Thoracic aorta (tissue), 2 donors: ENCODE measurements around the gene EMC10. TPM values are rescaled to one million over a fixed set of nuclear protein-coding genes. Genes with fewer than 3 reads are reported as not detected.

Experiments used
- ATAC-seq: fragments of 150-250 bp; one replicate; pipeline ENCODE4 v1.8.0; 2017; ENCODE audit warnings: low read depth; ENCODE audit not compliant: insufficient number of reproducible peaks, low FRiP score
- DNase-seq: peaks from one replicate; pipeline ENCODE4 v3.0.0-alpha.2; 2020; ENCODE audit warnings: low spot score
- H3K27ac ChIP-seq, 2 donors: fragments of 200-600 bp; sonication (generic); 1 replicate in 1 of 2; 2 replicates in 1 of 2; pipeline ENCODE4 v1.5.1; 2016; ENCODE audit warnings: mild to moderate bottlenecking in 2 of 2, moderate library complexity in 2 of 2
- H3K27me3 ChIP-seq: fragments of 200-600 bp; sonication (generic); replicated peaks from 2 replicates; pipeline ENCODE4 v1.6.0; 2016; ENCODE audit warnings: mild to moderate bottlenecking; ENCODE audit not compliant: insufficient read depth
- H3K36me3 ChIP-seq: fragments of 200-600 bp; sonication (generic); one replicate; pipeline ENCODE4 v1.5.1; 2016
- H3K4me1 ChIP-seq, 2 donors: fragments of 200-600 bp; sonication (generic); 1 replicate in 1 of 2; 2 replicates in 1 of 2; pipeline versions ENCODE4 v1.5.1 to v1.6.0; 2016; ENCODE audit warnings: low read depth in 2 of 2, mild to moderate bottlenecking in 1 of 2; ENCODE audit not compliant: control insufficient read depth in 1 of 2
- H3K4me3 ChIP-seq: fragments of 200-600 bp; sonication (generic); 2 replicates; pipeline ENCODE4 v1.5.1; 2016; ENCODE audit warnings: mild to moderate bottlenecking
- H3K9me3 ChIP-seq: fragments of 200-600 bp; sonication (generic); 2 replicates; pipeline ENCODE4 v1.5.1; 2016
- CTCF ChIP-seq: fragments of 200-600 bp; sonication (generic); IDR thresholded peaks from one replicate; pipeline ENCODE4 v1.5.1; 2019; ENCODE audit warnings: antibody characterized with exemption
- total RNA-seq, 2 donors: library from RNA; depleted of rRNA; stranded (reverse); fragments of >200 nt; gene quantifications; one replicate each; pipeline versions ENCODE4 v1.1.0 to v1.2.3, GENCODE V29; 2016

EMC10 gene
- total RNA-seq, 2 donors from 2014 or later: 85.6 to 139 TPM

DNA sequence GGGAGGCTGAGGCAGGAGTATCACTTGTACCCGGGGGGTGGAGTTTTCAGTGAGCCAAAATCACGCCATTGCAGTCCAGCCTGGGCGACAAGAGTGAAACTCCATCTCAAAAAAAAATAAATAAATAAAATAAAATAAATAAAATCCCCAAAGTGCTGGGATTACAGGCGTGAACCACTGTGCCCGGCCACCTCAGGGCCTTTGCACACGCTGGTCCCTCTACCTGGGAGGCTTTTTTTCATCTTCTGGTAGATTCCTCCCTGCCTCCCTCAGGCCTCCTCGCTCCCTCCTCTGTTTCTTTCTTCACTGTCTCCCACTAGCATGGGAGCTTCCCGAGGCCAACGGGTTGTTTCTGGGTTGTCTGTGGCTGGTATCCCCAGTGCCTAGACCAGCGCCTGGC is 28.6 kb upstream of the EMC10 start:
- no peaks in the 10 kb centered on the region for H3K36me3 ChIP-seq
- ATAC-seq: no peak
- no peak for TF ChIP-seq CTCF

DNA sequence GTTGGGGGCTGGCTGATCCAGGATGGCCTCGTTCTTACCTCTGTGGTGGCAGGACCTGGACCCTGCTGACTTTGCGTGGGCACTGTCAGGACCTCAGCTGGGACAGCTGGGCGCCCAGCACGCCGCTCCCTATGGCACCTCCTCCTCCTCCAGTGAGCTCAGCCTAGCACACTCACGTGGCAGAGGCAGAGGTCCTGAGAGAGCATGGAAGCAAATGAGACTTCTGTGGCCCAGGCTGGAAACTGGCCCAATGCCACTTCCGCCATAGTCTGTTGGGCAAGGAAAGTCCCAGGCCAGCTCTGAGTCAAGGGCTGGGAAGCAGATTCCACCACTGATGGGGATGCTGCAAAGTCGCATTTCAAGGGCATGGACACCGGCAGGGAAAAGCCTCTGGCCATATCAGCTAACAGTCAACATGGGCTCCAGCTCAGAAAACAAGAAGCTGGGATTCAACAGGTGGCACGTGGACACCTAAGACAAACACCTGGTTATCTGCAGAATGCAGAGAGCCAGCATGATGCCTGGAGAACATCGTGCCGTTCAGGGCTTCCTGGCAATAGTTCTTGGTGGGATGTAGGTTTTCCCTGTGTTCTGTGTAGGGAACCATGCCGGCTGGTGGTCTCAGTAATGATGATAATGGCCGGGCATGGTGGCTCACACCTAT is 26.9 kb upstream of the EMC10 start:
- no peaks in the 10 kb centered on the region for H3K36me3 ChIP-seq
- no peaks in the 10 kb centered on the region for H3K9me3 ChIP-seq
- H3K27ac ChIP-seq: no peak overlapping the region
- no peaks in the 10 kb centered on the region for H3K27me3 ChIP-seq
- no peaks in the 10 kb centered on the region for H3K4me1 ChIP-seq
- no peak for TF ChIP-seq CTCF
- H3K4me3 ChIP-seq: no peak overlapping the region
- DNase-seq: no peak
- ATAC-seq: no peak

More for the DNA sequence above, 28.6 kb upstream of the EMC10 start:
- Histone ChIP-seq H3K9me3 (no peaks in the 10 kb centered on the region), H3K4me1 (no peaks in the 10 kb centered on the region), H3K4me3 (no peak overlapping the region), H3K27ac (no peak overlapping the region), H3K27me3 (no peaks in the 10 kb centered on the region)
- no peak for DNase-seq

DNA sequence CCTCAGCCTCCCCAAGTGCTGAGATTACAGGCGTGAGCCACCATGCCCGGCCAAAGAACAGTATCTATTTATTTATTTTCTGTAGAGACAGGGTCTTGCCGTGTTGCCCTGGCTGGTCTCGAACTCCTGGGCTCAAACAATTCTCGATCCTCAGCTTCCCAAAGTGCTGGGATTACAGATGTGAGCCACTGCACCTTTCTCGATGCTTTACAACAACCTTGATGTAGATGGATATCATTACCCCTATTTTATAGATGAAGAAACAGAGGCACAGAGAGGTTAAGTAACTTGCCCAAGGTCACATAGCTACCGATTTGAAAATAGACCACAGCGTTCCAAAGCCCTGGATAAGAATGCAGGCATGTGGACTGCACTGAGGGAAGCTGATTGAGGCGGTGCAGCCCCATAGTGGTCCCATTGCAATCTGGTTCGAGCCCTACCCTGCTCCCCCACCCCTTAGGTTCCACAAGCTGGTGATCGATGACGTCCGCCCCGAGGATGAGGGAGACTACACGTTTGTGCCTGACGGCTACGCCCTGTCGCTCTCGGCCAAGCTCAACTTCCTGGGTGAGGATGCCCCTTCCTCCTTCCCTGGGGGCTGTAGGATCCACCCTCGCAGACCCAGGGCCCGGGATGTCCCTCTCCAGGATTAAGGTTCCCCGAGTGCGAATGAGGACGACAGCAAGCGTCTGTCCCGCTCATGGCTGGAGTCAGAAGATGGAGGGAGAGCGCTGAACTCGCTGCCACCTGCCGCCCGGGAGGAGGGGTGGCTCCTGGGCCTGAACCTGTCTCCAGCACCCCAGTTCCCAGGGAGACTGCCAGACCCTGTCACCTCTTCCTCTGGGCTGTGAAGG is 25.7 kb upstream of the EMC10 start:
- no peak overlapping the region for H3K27ac ChIP-seq
- no peak for TF ChIP-seq CTCF
- H3K27me3 ChIP-seq: no peaks in the 10 kb centered on the region
- H3K36me3 ChIP-seq: no peaks in the 10 kb centered on the region
- DNase-seq (no peak), ATAC-seq (no peak)
- H3K4me1 ChIP-seq: no peaks in the 10 kb centered on the region
- no peaks in the 10 kb centered on the region for H3K9me3 ChIP-seq
- H3K4me3 ChIP-seq: no peak overlapping the region

DNA sequence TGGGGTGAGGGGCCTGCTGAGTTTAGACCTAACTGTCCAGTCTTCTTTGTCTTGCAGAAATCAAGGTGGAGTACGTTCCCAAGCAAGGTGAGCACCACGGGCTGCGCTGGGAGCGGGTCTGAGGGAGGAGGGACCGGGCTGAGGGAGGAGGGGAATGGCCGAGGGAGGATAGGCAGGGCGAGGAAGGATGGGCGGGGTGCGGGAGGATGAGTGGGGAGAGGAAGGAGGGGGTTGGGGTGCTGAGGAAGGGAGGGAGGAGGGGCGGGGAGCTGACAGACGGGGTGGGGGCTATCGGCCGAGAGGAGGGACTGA is 25.1 kb upstream of the EMC10 start:
- no peak for TF ChIP-seq CTCF
- no peak overlapping the region for H3K27ac ChIP-seq

GRCh38 chr19:50453243-50453642 is 23.1 kb upstream of the EMC10 start:
- no peak overlapping the region for H3K4me3 ChIP-seq
- no peak for TF ChIP-seq CTCF
- DNase-seq: no peak

More for the DNA sequence above, 25.1 kb upstream of the EMC10 start:
- ATAC-seq (no peak), DNase-seq (no peak)
- Histone ChIP-seq H3K36me3 (no peaks in the 10 kb centered on the region), H3K4me1 (no peaks in the 10 kb centered on the region), H3K9me3 (no peaks in the 10 kb centered on the region), H3K4me3 (no peak overlapping the region), H3K27me3 (no peaks in the 10 kb centered on the region)

More at GRCh38 chr19:50453243-50453642, 23.1 kb upstream of the EMC10 start:
- ATAC-seq: no peak
- Histone ChIP-seq H3K27ac (no peak overlapping the region), H3K36me3 (no peaks in the 10 kb centered on the region), H3K27me3 (no peaks in the 10 kb centered on the region), H3K4me1 (no peaks in the 10 kb centered on the region), H3K9me3 (no peaks in the 10 kb centered on the region)
